Measurements from ENCODE around the gene ASIC4.

- TF ChIP-seq, protein P1, sequence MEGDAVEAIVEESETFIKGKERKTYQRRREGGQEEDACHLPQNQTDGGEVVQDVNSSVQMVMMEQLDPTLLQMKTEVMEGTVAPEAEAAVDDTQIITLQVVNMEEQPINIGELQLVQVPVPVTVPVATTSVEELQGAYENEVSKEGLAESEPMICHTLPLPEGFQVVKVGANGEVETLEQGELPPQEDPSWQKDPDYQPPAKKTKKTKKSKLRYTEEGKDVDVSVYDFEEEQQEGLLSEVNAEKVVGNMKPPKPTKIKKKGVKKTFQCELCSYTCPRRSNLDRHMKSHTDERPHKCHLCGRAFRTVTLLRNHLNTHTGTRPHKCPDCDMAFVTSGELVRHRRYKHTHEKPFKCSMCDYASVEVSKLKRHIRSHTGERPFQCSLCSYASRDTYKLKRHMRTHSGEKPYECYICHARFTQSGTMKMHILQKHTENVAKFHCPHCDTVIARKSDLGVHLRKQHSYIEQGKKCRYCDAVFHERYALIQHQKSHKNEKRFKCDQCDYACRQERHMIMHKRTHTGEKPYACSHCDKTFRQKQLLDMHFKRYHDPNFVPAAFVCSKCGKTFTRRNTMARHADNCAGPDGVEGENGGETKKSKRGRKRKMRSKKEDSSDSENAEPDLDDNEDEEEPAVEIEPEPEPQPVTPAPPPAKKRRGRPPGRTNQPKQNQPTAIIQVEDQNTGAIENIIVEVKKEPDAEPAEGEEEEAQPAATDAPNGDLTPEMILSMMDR (optimal IDR thresholded peaks at IDR 0.05 in 1 of 3, IDR thresholded peaks at IDR 0.05 in 1 of 3, conservative IDR thresholded peaks at IDR 0.05 in 1 of 3; ENCODE audit: extremely low read depth in 1 of 3, insufficient read depth in 2 of 3, low read length in 3 of 3), result no peak
- TF ChIP-seq EZH2 (IDR thresholded peaks at IDR 0.05; ENCODE audit: low read length), result no peak
Observed at GRCh38 chr2:219488844-219489194, 25.5 kb upstream of the ASIC4 start.
